HepG2 (cell line): Measurements from ENCODE around the gene ZFP3. TPM values are rescaled to one million over a fixed set of nuclear protein-coding genes. Genes with fewer than 3 reads are reported as not detected.
A peak's percentile ranks its signal among the peaks of the same experiment; 100 is the strongest.

ENCODE experiments used
- ATAC-seq: fragments of 200-7000 bp; cut with Tn5 transposase; 3 replicates; pipeline ENCODE4 v1.9.1; 2020; ENCODE audit warnings: mild to moderate bottlenecking, moderate library complexity
- BruUV-seq: library from RNA; stranded (reverse); fragments of 400-500 nt; replicated peaks from 2 replicates; lab custom pipeline; 2021; lab: Mats Ljungman, UMichigan
- CTCF ChIA-PET: fragments of 300-600 bp; formaldehyde crosslinking; extraction: SDS; loops from one replicate; lab custom pipeline; 2021; ENCODE audit warnings: low total read pairs, inconsistent platforms, low intra/inter-chr PET ratio; lab: Yijun Ruan, JAX
- POLR2A ChIA-PET: fragments of 350-600 bp; sonication (Branson Sonifier 250); formaldehyde crosslinking; loops from one replicate; lab custom pipeline; 2020; ENCODE audit warnings: antibody characterized with exemption, inconsistent platforms; lab: Yijun Ruan, JAX
- DNase-seq: peaks from one replicate; pipeline ENCODE4 v3.0.0-alpha.2; 2015; ENCODE audit warnings: low spot score
- FAIRE-seq: peaks from 3 replicates; lab custom pipeline; 2011; peaks lifted over from hg19 to GRCh38; lab: Jason Lieb, UNC
- H2AFZ ChIP-seq: one replicate; pipeline ENCODE4 v1.6.1; 2011; ENCODE audit warnings: low read length, inconsistent platforms
- H3K27ac ChIP-seq: fragments of 300-600 bp; 3 replicates; pipeline ENCODE4 v1.8.0; 2011; ENCODE audit warnings: mixed run types, mild to moderate bottlenecking, mixed read lengths, low read length, inconsistent platforms; ENCODE audit not compliant: insufficient read depth; ENCODE audit errors: extremely low read length
- H3K27me3 ChIP-seq, 2 experiments: fragments of 200-600 bp in 1 of 2; 2 replicates in 1 of 2; 3 replicates in 1 of 2; pipeline versions ENCODE4 v1.6.0 to v1.8.0; 2011; ENCODE audit warnings: low read length in 2 of 2, mild to moderate bottlenecking in 2 of 2, moderate library complexity in 2 of 2, inconsistent platforms in 1 of 2; ENCODE audit not compliant: insufficient read depth in 2 of 2, control insufficient read depth in 1 of 2
- H3K36me3 ChIP-seq, 2 experiments: fragments of 200-600 bp in 1 of 2; replicated peaks in 1 of 2; 2 replicates in 1 of 2; 3 replicates in 1 of 2; pipeline versions ENCODE4 v1.5.1 to v1.8.0; 2011; ENCODE audit warnings: low read length in 2 of 2, inconsistent platforms in 1 of 2; ENCODE audit not compliant: insufficient read depth in 2 of 2, control insufficient read depth in 1 of 2
- H3K4me1 ChIP-seq: 2 replicates; pipeline ENCODE4 v1.5.1; 2012; ENCODE audit warnings: low read length, inconsistent platforms; ENCODE audit not compliant: insufficient read depth
- H3K4me2 ChIP-seq: 2 replicates; pipeline ENCODE4 v1.6.0; 2011; ENCODE audit warnings: low read depth, low read length, inconsistent platforms
- H3K4me3 ChIP-seq, 3 experiments: fragments of 200-600 bp in 1 of 3; sonication (generic), shearing (Covaris generic) in 1 of 3; replicated peaks in 1 of 3; 2 replicates each; pipeline ENCODE4 v1.5.1; 2011 to 2016; ENCODE audit warnings: low read length in 3 of 3, inconsistent platforms in 2 of 3, low read depth in 2 of 3, mild to moderate bottlenecking in 2 of 3, control low read depth in 1 of 3, mixed read lengths in 1 of 3; ENCODE audit not compliant: insufficient read depth in 1 of 3
- H3K79me2 ChIP-seq: one replicate; pipeline ENCODE4 v1.6.1; 2011; ENCODE audit warnings: low read length, inconsistent platforms; ENCODE audit not compliant: insufficient read depth
- H3K9ac ChIP-seq: 2 replicates; pipeline ENCODE4 v1.6.0; 2011; ENCODE audit warnings: mild to moderate bottlenecking, low read depth, low read length, inconsistent platforms; ENCODE audit not compliant: insufficient read depth
- H3K9me3 ChIP-seq: 2 replicates; pipeline ENCODE4 v1.5.1; 2012; ENCODE audit warnings: mild to moderate bottlenecking, low read length
- H4K20me1 ChIP-seq: 2 replicates; pipeline ENCODE4 v1.6.0; 2011; ENCODE audit warnings: inconsistent platforms, mild to moderate bottlenecking, low read length, moderate library complexity; ENCODE audit not compliant: insufficient read depth
- CAMTA2 ChIP-seq: sonication (generic); formaldehyde crosslinking; IDR thresholded peaks from 2 replicates; pipeline ENCODE4 v1.4.0; 2020; ENCODE audit warnings: mild to moderate bottlenecking, missing genetic modification reagents, borderline replicate concordance
- CBFB ChIP-seq: sonication (generic); formaldehyde crosslinking; IDR thresholded peaks from 2 replicates; pipeline ENCODE4 v1.4.0; 2020; ENCODE audit warnings: missing genetic modification reagents
- CBX5 ChIP-seq: sonication (generic); formaldehyde crosslinking; IDR thresholded peaks from 2 replicates; pipeline ENCODE4 v1.4.0; 2020; ENCODE audit warnings: missing genetic modification reagents, borderline replicate concordance
- HDAC2 ChIP-seq: sonication (generic); formaldehyde crosslinking; IDR thresholded peaks from 2 replicates; pipeline ENCODE4 v1.4.0; 2020; ENCODE audit warnings: missing genetic modification reagents
- HHEX ChIP-seq: IDR thresholded peaks from 2 replicates; pipeline ENCODE4 v1.6.1; 2016; ENCODE audit warnings: control low read depth
- HIC2 ChIP-seq: sonication (generic); formaldehyde crosslinking; IDR thresholded peaks from 2 replicates; pipeline ENCODE4 v1.9.0; 2022; ENCODE audit warnings: low read depth, missing genetic modification reagents
- HMG20B ChIP-seq: conservative IDR thresholded peaks from 2 replicates; pipeline ENCODE4 v1.6.1; 2016; ENCODE audit warnings: missing genetic modification reagents, missing compliant biosample characterization
- IRX3 ChIP-seq: sonication (generic); formaldehyde crosslinking; IDR thresholded peaks from 2 replicates; pipeline ENCODE4 v1.8.1; 2023; ENCODE audit warnings: mild to moderate bottlenecking, low read depth, missing genetic modification reagents, borderline replicate concordance
- MYNN ChIP-seq: sonication (generic); formaldehyde crosslinking; IDR thresholded peaks from 2 replicates; pipeline ENCODE4 v1.4.0; 2020; ENCODE audit warnings: mild to moderate bottlenecking, low read depth, missing genetic modification reagents
- NFYB ChIP-seq: sonication (generic); formaldehyde crosslinking; IDR thresholded peaks from 2 replicates; pipeline ENCODE4 v1.4.0; 2020; ENCODE audit warnings: missing genetic modification reagents
- PHF8 ChIP-seq: sonication (generic); formaldehyde crosslinking; IDR thresholded peaks from 2 replicates; pipeline ENCODE4 v1.5.0; 2020; ENCODE audit warnings: missing genetic modification reagents
- RAD51 ChIP-seq: fragments of 450-650 bp; IDR thresholded peaks from 2 replicates; pipeline ENCODE4 v1.6.1; 2016; ENCODE audit warnings: borderline replicate concordance
- STAG1 ChIP-seq: sonication (generic); formaldehyde crosslinking; IDR thresholded peaks from 2 replicates; pipeline ENCODE4 v1.4.0; 2020; ENCODE audit warnings: missing genetic modification reagents
- TEAD2 ChIP-seq: sonication (generic); formaldehyde crosslinking; IDR thresholded peaks from 2 replicates; pipeline ENCODE4 v1.9.0; 2021; ENCODE audit warnings: missing genetic modification reagents
- YEATS2 ChIP-seq: sonication (generic); formaldehyde crosslinking; IDR thresholded peaks from 2 replicates; pipeline ENCODE4 v1.4.0; 2020; ENCODE audit warnings: missing genetic modification reagents, borderline replicate concordance
- ZBTB37 ChIP-seq: sonication (generic); formaldehyde crosslinking; IDR thresholded peaks from 2 replicates; pipeline ENCODE4 v1.4.0; 2020; ENCODE audit warnings: mild to moderate bottlenecking, missing genetic modification reagents
- ZNF331 ChIP-seq: sonication (generic); formaldehyde crosslinking; IDR thresholded peaks from 2 replicates; pipeline ENCODE4 v1.4.0; 2020; ENCODE audit warnings: missing genetic modification reagents
- ZNF354B ChIP-seq: sonication (generic); formaldehyde crosslinking; IDR thresholded peaks from 2 replicates; pipeline ENCODE4 v1.8.0; 2022; ENCODE audit warnings: mild to moderate bottlenecking, missing genetic modification reagents
- ZNF564 ChIP-seq: sonication (generic); formaldehyde crosslinking; IDR thresholded peaks from 2 replicates; pipeline ENCODE4 v1.8.1; 2023; ENCODE audit warnings: mild to moderate bottlenecking, missing genetic modification reagents
- ZNF577 ChIP-seq: sonication (generic); formaldehyde crosslinking; IDR thresholded peaks from 2 replicates; pipeline ENCODE4 v1.4.0; 2020; ENCODE audit warnings: mild to moderate bottlenecking, low read depth, missing genetic modification reagents, borderline replicate concordance
- ZNF616 ChIP-seq: sonication (generic); formaldehyde crosslinking; IDR thresholded peaks from 2 replicates; pipeline ENCODE4 v1.5.0; 2020; ENCODE audit warnings: low read depth, mild to moderate bottlenecking, missing genetic modification reagents
- ZNF788 ChIP-seq: sonication (generic); formaldehyde crosslinking; IDR thresholded peaks from 2 replicates; pipeline ENCODE4 v1.5.0; 2020; ENCODE audit warnings: mild to moderate bottlenecking, missing genetic modification reagents, borderline replicate concordance
- WGBS: methylation state at CpG from one replicate; pipeline ENCODE4 v1.1.6; 2017; ENCODE audit warnings: low lambda C conversion rate; 5-methylcytosine and 5-hydroxymethylcytosine counted together
- in situ Hi-C: cut with HindIII; loops from 2 replicates; pipeline ENCODE4 v1.10.0; 2017; ENCODE audit warnings: low pct_unique_long_range_greater_than_20kb; ENCODE audit not compliant: extremely low pct_ligation_motif_present
- intact Hi-C: fragments of 100-400 bp; cut with micrococcal nuclease; formaldehyde crosslinking; loops from one replicate; pipeline ENCODE4 v1.10.0; 2022; ENCODE audit not compliant: unreplicated experiment
- polyA plus RNA-seq, 8 experiments: library from polyadenylated mRNA; depleted of rRNA in 3 of 8; stranded (reverse) in 7 of 8; unstranded in 1 of 8; fragments of >200 nt; fragmentation: Illumina TruSeq in 4 of 8; extraction: Trizol in 4 of 8; gene quantifications; 2 replicates each; pipeline versions ENCODE4 v1.2.1 to v1.2.3, GENCODE V29; 2011 to 2016; ENCODE audit warnings: low read depth in 4 of 8, missing spikeins in 1 of 8, mixed read lengths in 1 of 8; ENCODE audit not compliant: insufficient read depth in 1 of 8
- total RNA-seq, 5 experiments: library from RNA; depleted of rRNA; stranded (reverse); fragments of >200 nt; fragmentation: Illumina TruSeq; extraction: Trizol; gene quantifications; 2 replicates each; pipeline ENCODE4 v1.2.3, GENCODE V29; 2016; ENCODE audit warnings: low read depth in 1 of 5
- TF ChIP-seq, protein P1 (sequence below): sonication (generic); formaldehyde crosslinking; IDR thresholded peaks from 2 replicates; pipeline ENCODE4 v1.8.0; 2022; ENCODE audit warnings: mild to moderate bottlenecking, missing genetic modification reagents, moderate library complexity

ZFP3 gene
- total and polyA plus RNA-seq, 2 of the 13 experiments (the other 11 are each of a cell fraction or from before 2014, with no cell fraction given) = not detected

DNA sequence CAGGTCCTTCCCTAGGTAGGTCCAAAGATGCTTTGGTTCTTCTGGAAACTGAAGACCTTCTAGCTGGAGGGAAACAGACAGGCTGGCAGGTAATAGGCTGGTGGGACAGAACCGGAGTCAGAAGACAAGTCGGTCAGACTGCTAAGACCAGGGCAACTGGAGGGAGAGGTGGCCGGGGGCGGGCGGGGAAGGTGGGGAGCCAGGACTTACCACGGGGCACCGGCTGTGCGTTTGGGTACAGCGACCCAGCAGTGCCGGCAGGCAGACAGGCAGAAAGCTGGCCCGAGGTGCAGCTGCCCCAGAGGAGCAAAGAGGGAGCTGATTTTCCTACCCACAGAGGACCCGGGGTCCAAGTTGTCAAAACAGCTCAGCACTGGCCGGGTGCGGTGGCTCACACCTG, 43.6 kb upstream of the ZFP3 start (continued):
- no peak for TF ChIP-seq ZBTB37 (CRISPR knock-in tag)
- no peak for TF ChIP-seq YEATS2
- TF ChIP-seq HHEX (CRISPR knock-in tag) = no peak
- no peak for TF ChIP-seq RAD51
- TF ChIP-seq, all 625 proteins: peak for 0

- DNase-seq (no peak), FAIRE-seq (no peak), ATAC-seq (no peak)
- no peaks in the 10 kb centered on the region for H4K20me1 ChIP-seq
- H3K36me3 ChIP-seq = no peaks in the 10 kb centered on the region
- no peak for TF ChIP-seq CBFB
- no peak for TF ChIP-seq TEAD2
- no peak for TF ChIP-seq ZNF354B
- no peak for TF ChIP-seq CBX5
- no peak for TF ChIP-seq IRX3
- TF ChIP-seq HDAC2 = no peak
- no peak for TF ChIP-seq NFYB (CRISPR knock-in tag)
- no peak for TF ChIP-seq CAMTA2
- TF ChIP-seq, protein P1, sequence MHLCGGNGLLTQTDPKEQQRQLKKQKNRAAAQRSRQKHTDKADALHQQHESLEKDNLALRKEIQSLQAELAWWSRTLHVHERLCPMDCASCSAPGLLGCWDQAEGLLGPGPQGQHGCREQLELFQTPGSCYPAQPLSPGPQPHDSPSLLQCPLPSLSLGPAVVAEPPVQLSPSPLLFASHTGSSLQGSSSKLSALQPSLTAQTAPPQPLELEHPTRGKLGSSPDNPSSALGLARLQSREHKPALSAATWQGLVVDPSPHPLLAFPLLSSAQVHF = no peak
- no peak for TF ChIP-seq ZNF616
- no peak for TF ChIP-seq ZNF577 (CRISPR knock-in tag)
- TF ChIP-seq MYNN (CRISPR knock-in tag) = no peak
- no peak for TF ChIP-seq STAG1 (CRISPR knock-in tag)
- TF ChIP-seq HIC2 = no peak
- TF ChIP-seq ZNF788 (CRISPR knock-in tag) = no peak
- no peak for TF ChIP-seq ZNF331
- TF ChIP-seq ZNF564 = no peak
- no peak for TF ChIP-seq HMG20B (CRISPR knock-in tag)
- no peak for TF ChIP-seq PHF8
- H3K9me3 ChIP-seq = no peaks in the 10 kb centered on the region
- H3K27ac ChIP-seq = no peak within 1 kb of the TSS
- in situ Hi-C loops (no loop called here), intact Hi-C loops (no loop called here)
- peaks cover 2 to 23% of the 10 kb centered on the region in 2 experiments; a peak in 3 of 5 replicates for H3K27me3 ChIP-seq
- H3K4me1 ChIP-seq = peaks cover 25% of the 10 kb centered on the region
- peak within 1 kb of the TSS in 1 of 3 experiments; percentile 48; a peak in 1 of 6 replicates for H3K4me3 ChIP-seq
- H3K4me2 ChIP-seq = peak within 1 kb of the TSS; percentile 62
- no peaks in the 10 kb centered on the region for H3K79me2 ChIP-seq
- ChIA-PET CTCF (no interaction called here), POLR2A (interaction anchor here (1.3 kb wide), 1 partner anchor 11 kb away, joined by 3 read pairs; no protein-coding TSS in a partner anchor)
- no peak within 1 kb of the TSS for H3K9ac ChIP-seq
- no TSS peak for BruUV-seq
- no peak within 1 kb of the TSS for H2AFZ ChIP-seq
- 25% methylated on average over 8 of the region's 24 CpGs for WGBS
These were observed 43.0 kb upstream of the ZFP3 start, which contains the start of gene SLC52A1 for GRCh38 chr17:5035315-5035714. Gene SLC52A1, minus strand, starts transcription at chr17:5035426. Its CDS starts 820 bp downstream, at chr17:5034606.
